A549 treated with Hydrocortisone at 1 μM for 4 hours (cell line): Measurements from ENCODE around the gene GRWD1. TPM values are rescaled to one million over a fixed set of nuclear protein-coding genes. Genes with fewer than 3 reads are reported as not detected.

Experiments
- total RNA-seq: library from RNA; stranded (reverse); fragments of 200-300 nt; extraction: Qiagen RNA extraction; gene quantifications from 5 replicates; pipeline ENCODE4 v1.2.3, GENCODE V29; 2022

GRWD1 gene
- total RNA-seq, result 108 to 129 TPM (median 110 TPM) in 5 replicates

GRCh38 chr19:48445606-48446481, at the start of gene GRWD1:
TSS of gene GRWD1 (plus strand) at chr19:48445983. CDS start at chr19:48446006, 23 bp downstream.

GRCh38 chr19:48455171-48455907, 9.6 kb downstream of the GRWD1 start, which contains the start of gene KCNJ14:
TSS of gene KCNJ14 (plus strand) at chr19:48455574. CDS start at chr19:48461725, 6,151 bp downstream.

GRCh38 chr19:48469289-48469881, 23.6 kb downstream of the GRWD1 start, which contains the start of gene CYTH2:
TSS of gene CYTH2 (plus strand) at chr19:48469369. CDS start at chr19:48469508, 139 bp downstream.

Other genes with a start within 250 kb of the GRWD1 start
- gene CARD8, start 190.1 kb upstream of the GRWD1 start, total RNA-seq, result 13.8 to 17.5 TPM (median 16.7 TPM) in 5 replicates
- 6.4 to 9.1 TPM (median 7.1 TPM) in 5 replicates for gene ZNF114, start 175.9 kb upstream of the GRWD1 start, total RNA-seq
- gene EMP3, start 120.4 kb upstream of the GRWD1 start, total RNA-seq, result 365 to 468 TPM (median 427 TPM) in 5 replicates
- 2.9 to 5.3 TPM (median 4.3 TPM) in 5 replicates for gene TMEM143, start 82.0 kb upstream of the GRWD1 start, total RNA-seq
- 0.93 to 3.6 TPM (median 3.1 TPM) in 5 replicates for gene SYNGR4, start 81.6 kb upstream of the GRWD1 start, total RNA-seq
- gene KDELR1, start 54.4 kb upstream of the GRWD1 start, total RNA-seq, result 389 to 432 TPM (median 425 TPM) in 5 replicates
- 6.5 to 8.9 TPM (median 7.6 TPM) in 5 replicates for gene GRIN2D, start 52.3 kb upstream of the GRWD1 start, total RNA-seq
- 0.93 to 2.0 TPM (median 1.1 TPM) in 5 replicates for gene KCNJ14, start 9.6 kb downstream of the GRWD1 start, total RNA-seq
- 54.5 to 64.5 TPM (median 61.2 TPM) in 5 replicates for gene CYTH2, start 23.4 kb downstream of the GRWD1 start, total RNA-seq
- gene LMTK3, start 65.9 kb downstream of the GRWD1 start, total RNA-seq, result 2.7 to 5.6 TPM (median 4.5 TPM) in 5 replicates
- gene SULT2B1, start 106.2 kb downstream of the GRWD1 start, total RNA-seq, result 12.0 to 17.5 TPM (median 14.0 TPM) in 5 replicates
- not detected in 5 replicates for gene SPACA4, start 160.8 kb downstream of the GRWD1 start, total RNA-seq
- 0.10 to 0.36 TPM (median 0.15 TPM) in 5 replicates for gene FAM83E, start 169.1 kb downstream of the GRWD1 start, total RNA-seq
- 3,143 to 3,491 TPM (median 3,212 TPM) in 5 replicates for gene RPL18, start 173.2 kb downstream of the GRWD1 start, total RNA-seq
- 12.5 to 17.2 TPM (median 14.5 TPM) in 5 replicates for gene SPHK2, start 173.5 kb downstream of the GRWD1 start, total RNA-seq
- gene DBP, start 191.4 kb downstream of the GRWD1 start, total RNA-seq, result 1.6 to 2.3 TPM (median 1.8 TPM) in 5 replicates
- gene CA11, start 200.2 kb downstream of the GRWD1 start, total RNA-seq, result 6.7 to 12.0 TPM (median 10.7 TPM) in 5 replicates
- gene NTN5, start 227.0 kb downstream of the GRWD1 start, total RNA-seq, result 0.12 to 0.20 TPM (median 0.16 TPM) in 5 replicates
- not detected in 5 replicates for gene FUT2, start 250.0 kb downstream of the GRWD1 start, total RNA-seq